GM18519 (cell line): ENCODE results near the gene ERP44.
"Not testable (repeated sequence)": the region's sequence is repeated elsewhere in the genome, so short reads cannot be mapped to it uniquely, and the experiment has no call there.

Experiments
- ATAC-seq: cut with Tn5 transposase; IDR thresholded peaks from one replicate; pipeline ENCODE4 v1.9.1; 2021; ENCODE audit warnings: mild to moderate bottlenecking, moderate library complexity; ENCODE audit not compliant: unreplicated experiment, low FRiP score

ERP44 gene

DNA sequence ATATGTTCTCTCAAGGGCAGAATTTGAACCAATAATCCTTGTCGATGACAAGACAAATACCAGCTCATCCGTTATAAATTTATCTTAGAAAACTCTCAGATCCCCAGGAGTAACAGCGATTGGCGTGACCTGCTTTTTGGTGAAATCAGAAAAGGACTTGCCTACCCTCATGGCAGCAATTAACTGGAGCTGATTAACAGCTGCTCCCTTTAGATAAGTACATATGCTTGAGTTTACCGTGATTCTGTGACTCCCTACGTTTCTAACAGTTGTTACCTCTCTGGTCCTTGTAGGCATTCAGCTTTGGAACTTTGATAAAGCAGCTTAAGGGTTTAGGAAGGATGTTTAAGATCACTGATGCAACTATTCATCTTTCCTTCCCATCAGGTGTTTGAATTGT lies 2.8 kb upstream of the ERP44 start:
- no peak for ATAC-seq

GRCh38 chr9:100100146-100100667 lies 1.4 kb upstream of the ERP44 start:
- ATAC-seq: no peak

- no peak for ATAC-seq
Measured at GRCh38 chr9:100099722-100100042, 882 bp upstream of the ERP44 start.

DNA sequence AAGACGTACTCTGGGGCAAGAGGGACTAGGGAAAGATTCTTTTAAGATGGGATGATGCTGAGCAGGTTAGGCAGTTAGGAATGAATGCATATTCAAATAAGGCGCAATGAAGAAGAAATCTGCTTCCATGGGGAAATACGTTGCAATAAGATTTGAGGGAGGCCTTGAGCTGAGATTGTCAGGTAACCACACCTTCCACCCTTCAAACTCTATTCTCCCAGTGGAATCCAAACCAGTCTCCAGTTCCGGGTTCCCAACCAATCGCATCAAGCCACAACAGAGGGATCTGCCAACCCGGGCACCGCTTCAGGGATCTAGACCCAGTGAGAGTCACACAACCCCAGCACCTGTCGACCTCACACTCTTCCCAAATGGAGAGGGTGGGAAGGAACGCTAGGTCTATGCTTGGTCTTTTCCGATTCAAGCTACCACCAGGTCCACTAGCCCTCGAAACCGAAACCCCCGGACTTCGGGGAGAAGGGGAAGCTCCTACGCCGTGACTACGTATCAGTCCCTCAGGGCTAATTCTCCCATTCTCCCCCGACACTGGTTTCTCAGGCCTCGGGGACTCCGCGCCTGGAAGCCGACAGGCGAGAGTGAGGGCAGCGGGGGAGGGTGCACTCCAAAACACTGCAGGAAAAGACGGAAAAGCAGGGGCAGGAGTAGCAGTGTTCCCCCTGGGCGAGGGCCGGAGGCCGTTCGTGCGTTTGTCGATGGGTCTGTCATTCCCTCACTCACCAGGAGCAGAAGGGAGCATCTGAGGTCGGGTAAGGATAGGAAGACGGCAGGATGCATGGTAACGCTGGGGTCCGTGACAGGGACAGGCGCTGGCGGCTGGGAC lies 534 bp downstream of the ERP44 start:
- no peak for ATAC-seq

DNA sequence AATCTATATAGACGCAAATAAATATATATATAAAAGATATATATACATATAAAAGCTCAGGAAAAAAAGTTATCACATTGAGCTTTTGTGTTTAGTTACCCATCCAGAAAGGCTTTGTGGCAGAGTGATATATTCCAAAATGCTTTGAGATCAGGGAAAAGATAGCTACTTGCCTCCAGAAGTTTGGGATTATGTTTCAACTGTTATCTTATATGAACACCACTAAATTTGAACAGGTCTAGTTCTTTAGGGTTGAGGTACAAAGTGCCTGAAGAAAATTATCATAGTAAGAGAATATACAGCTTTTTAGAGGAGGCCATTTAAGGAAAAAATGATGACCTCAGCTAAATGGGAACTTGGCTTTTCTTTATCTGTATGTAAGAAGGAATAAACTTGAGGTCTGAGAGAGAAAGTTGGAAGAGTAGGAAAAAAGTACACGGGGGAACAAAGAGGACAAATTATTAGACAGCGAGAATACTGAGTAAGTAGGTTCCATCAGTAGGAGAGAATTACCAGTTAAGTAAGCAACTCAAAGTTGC lies 2.4 kb downstream of the ERP44 start:
- no peak for ATAC-seq

DNA sequence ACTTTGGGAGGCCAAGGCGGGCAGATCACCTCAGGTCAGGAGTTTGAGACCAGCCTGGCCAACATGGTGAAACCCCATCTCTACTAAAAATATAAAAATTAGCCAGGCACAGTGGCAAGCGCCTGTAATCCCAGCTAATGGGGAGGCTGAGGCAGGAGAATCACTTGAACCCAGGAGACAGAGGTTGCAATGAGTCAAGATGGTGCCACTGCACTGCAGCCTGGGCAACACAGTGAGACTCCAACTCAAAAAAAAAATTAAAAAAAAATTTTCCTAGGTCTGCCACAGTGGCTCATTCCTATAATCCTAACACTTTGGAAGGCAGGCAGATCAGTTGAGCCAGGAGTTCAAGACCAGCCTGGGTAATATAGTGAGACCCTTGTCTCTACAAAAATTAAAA lies 4.4 kb downstream of the ERP44 start:
- not testable (repeated sequence) for ATAC-seq

GRCh38 chr9:100092066-100092465 lies 6.7 kb downstream of the ERP44 start:
- no peak for ATAC-seq

DNA sequence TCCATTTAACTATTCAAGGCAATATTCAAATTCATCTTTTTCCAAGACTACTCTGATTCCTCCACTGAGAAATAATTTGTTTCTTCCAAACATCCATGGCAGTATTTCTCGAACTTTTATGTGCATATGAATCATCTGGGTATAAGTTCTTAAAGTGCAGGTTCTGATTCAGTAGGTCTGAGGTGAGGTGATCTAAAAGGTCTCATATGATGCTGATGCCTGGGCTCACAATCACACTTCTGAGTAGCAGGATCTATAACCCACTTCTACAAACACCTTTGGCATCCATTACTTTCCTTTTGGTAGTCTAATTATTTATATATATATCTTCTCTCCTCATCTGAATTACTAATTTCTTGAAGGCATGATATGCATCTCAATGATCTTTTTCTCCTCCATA lies 7.2 kb downstream of the ERP44 start:
- ATAC-seq: no peak

DNA sequence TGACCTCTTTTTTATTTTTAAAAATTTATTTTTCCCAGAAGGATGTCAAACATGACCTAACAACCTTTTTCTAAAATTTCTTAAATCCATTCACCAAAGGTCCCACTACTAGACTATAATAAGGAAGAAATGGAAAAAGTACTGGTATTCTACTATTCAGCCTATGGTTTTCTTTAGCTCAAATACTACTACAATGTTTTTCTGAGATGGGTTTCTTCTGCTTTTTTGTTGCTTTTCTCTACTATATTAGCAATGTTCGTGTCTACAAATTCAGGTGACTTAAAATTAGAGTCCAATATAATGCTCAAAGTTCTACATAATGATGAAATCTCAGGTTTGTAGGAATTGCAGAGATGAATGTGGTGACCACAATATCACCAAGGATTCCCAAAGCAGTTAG lies 7.9 kb downstream of the ERP44 start:
- no peak for ATAC-seq

- no peak for ATAC-seq
Measured at GRCh38 chr9:100088202-100088601, 10.6 kb downstream of the ERP44 start.

GRCh38 chr9:100087218-100087617 lies 11.6 kb downstream of the ERP44 start:
- ATAC-seq: no peak

DNA sequence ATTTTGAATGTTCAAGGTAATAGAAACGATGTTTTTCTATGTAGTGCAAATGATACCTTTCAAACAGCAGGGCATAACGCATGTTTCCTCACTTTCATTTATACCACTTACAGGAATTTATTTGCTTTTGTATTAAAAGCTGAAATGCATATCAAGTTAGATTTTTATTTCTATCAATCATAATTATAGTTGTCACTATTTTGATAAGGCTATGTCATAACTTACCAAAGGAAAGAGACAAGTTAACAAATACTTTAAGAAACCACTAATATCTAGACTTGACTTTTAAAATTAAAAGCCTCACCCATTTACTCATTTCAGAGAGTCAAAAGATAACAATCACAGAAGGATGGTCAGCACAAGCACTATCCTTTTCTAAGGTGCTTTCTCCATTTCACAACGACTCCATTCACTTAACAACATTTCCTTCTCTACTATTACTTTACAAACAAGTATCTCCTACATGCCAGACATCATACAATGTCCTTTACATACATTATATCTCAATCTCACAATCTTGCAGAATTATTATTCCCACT lies 12.6 kb downstream of the ERP44 start:
- no peak for ATAC-seq

GRCh38 chr9:100084734-100085133 lies 14.1 kb downstream of the ERP44 start:
- ATAC-seq: peak; percentile 64

GRCh38 chr9:100084128-100084453 lies 14.7 kb downstream of the ERP44 start:
- ATAC-seq: peak; percentile 27

DNA sequence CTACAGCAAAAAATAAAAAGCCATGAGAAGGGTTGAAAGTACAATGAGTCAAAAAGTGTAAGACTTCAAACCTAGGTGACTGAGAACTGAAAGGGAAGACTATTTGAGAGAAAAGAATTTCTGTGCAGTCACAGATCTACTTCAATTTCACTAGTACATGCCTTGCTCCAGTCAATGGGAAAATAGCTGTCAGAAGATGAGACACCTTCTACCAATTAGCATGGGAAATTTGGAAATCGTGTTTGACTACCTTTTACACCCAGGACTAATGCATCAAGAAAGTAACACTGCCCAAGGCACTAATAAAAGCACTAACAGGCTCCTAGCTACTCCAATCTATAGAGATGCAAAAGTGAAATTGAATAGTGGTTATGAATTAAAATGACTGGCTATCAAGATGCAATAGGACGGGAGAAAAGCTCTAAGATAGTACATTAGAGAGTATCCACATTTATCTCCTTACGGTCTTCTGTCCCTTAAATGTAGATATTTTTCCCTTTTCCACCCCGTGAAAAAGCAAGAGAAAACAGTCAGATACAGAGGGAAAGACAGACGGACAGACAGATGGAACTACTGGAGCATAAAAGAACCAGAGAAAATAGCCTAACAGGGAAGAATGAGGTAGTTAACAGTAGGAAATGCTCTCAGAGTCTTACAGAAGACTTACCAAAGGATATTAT lies 15.2 kb downstream of the ERP44 start:
- ATAC-seq: peak; percentile 37

DNA sequence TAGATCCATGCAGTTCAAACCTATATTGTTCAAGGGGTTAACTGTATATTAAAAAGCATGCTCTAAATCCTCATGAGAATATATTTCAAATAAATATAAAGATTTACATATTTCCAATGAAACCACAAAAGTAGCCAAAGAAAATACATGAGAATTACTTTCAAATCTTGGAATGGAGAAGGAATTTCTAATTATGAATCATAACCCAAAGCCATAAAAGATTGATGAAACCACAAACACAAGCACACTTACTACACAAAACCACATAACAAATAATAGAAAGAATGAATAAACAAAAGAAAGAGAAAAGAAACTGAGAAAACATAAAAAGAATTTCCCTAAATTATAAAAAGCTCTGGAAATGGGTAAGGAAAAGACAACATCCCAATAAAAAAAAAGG lies 16.0 kb downstream of the ERP44 start:
- no peak for ATAC-seq

DNA sequence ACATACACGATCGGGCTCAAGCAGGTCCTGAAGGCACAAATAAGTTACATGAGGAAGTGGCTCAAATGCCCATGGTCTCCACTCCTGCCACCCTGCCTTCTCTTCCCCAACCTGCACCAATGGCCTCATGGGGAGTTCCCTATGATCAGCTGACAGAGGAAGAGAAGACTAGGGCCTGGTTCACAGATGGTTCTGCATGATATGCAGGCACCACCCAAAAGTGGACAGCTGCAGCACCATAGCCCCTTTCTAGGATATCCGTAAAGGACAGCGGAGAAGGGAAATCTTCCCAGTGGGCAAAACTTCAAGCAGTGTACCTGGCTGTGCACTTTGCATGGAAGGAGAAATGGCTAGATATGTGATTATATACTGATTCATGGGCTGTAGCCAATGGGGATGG lies 22.5 kb downstream of the ERP44 start:
- not testable (repeated sequence) for ATAC-seq

GRCh38 chr9:100074989-100075388 lies 23.8 kb downstream of the ERP44 start:
- no peak for ATAC-seq

GRCh38 chr9:100074093-100074492 lies 24.7 kb downstream of the ERP44 start:
- ATAC-seq: no peak

GRCh38 chr9:100072805-100073204 lies 26.0 kb downstream of the ERP44 start:
- ATAC-seq: no peak

GRCh38 chr9:100071271-100071670 lies 27.5 kb downstream of the ERP44 start:
- ATAC-seq: no peak
